BE2C (cell line): ENCODE measurements around the gene RCOR2.
A peak's percentile ranks its signal among the peaks of the same experiment; 100 is the strongest.

Experiments used
- DNase-seq: peaks from one replicate; pipeline ENCODE4 v3.0.0-alpha.2; 2020
- H3K27me3 ChIP-seq: fragments of 250-450 bp; sonication (Bioruptor Pico); 2 replicates; pipeline ENCODE4 v1.5.1; 2020; ENCODE audit warnings: mild to moderate bottlenecking
- H3K36me3 ChIP-seq: fragments of 250-450 bp; sonication (Bioruptor Pico); 2 replicates; pipeline ENCODE4 v1.5.1; 2020; ENCODE audit warnings: mild to moderate bottlenecking
- H3K4me1 ChIP-seq: fragments of 250-450 bp; sonication (Bioruptor Pico); 2 replicates; pipeline ENCODE4 v1.5.1; 2020
- H3K4me3 ChIP-seq: 2 replicates; pipeline ENCODE4 v1.5.1; 2011; ENCODE audit warnings: low read depth, low read length
- H3K9me3 ChIP-seq: fragments of 250-450 bp; sonication (Bioruptor Pico); 2 replicates; pipeline ENCODE4 v1.5.1; 2020
- CTCF ChIP-seq: IDR thresholded peaks from 2 replicates; pipeline ENCODE4 v1.5.1; 2012; ENCODE audit warnings: mild to moderate bottlenecking, low read depth, low read length

The RCOR2 gene

GRCh38 chr11:63919267-63920125 lies 2.5 kb upstream of the RCOR2 start:
- Histone ChIP-seq H3K36me3 (peaks cover under 1% of the 10 kb centered on the region; the same call in 1 of the 2 replicates), H3K27me3 (no peaks in the 10 kb centered on the region), H3K4me3 (peak overlapping the region; percentile 24), H3K9me3 (no peaks in the 10 kb centered on the region), H3K4me1 (peaks cover 22% of the 10 kb centered on the region)
- TF ChIP-seq CTCF: no peak
- peak; percentile 71 for DNase-seq

DNA sequence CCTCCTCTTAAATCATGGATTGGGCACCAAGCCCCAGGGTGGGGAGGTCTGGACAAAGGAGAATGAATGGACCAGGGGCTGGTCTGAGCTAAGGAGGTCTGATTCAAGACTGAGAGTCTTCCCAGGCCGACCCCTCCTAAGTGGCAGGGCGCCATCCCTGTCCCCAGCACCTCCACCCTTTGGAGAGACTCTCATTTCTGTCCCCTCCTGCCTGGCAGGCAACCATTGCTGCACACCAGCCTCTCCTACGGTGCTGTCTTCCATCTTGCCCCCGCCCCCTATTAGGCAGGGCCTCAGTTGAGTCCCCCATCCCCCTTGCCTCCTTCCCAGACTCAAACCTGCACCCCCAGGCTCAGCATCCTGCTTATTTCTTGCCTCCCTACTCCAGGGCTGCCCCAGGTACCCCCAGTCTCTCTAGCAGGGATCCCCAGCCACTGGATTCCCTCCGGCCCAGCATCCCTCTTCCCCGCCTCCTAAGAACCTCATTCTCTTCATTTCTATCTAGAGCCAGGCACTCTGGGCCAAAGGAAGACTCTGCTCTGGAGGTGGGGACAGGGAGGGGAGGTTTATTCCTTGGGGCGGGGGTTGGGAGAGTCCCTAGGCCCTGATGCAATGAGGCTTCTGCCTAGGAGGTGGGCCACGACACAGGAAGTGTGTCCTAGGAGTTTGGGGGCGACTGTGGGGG lies 1.7 kb upstream of the RCOR2 start:
- TF ChIP-seq CTCF: no peak
- no peaks in the 10 kb centered on the region for H3K9me3 ChIP-seq
- peaks cover 22% of the 10 kb centered on the region for H3K4me1 ChIP-seq
- peaks cover 7% of the 10 kb centered on the region for H3K36me3 ChIP-seq
- H3K4me3 ChIP-seq: peak overlapping the region; percentile 24; the same call in 1 of the 2 replicates
- H3K27me3 ChIP-seq: no peaks in the 10 kb centered on the region
- DNase-seq: peak; percentile 35

- peak; percentile 86 for DNase-seq
- Histone ChIP-seq H3K36me3 (peaks cover 9% of the 10 kb centered on the region), H3K4me3 (peak overlapping the region; percentile 49), H3K27me3 (no peaks in the 10 kb centered on the region), H3K4me1 (peaks cover 22% of the 10 kb centered on the region), H3K9me3 (no peaks in the 10 kb centered on the region)
- no peak for TF ChIP-seq CTCF
Measured at GRCh38 chr11:63917692-63918506, 935 bp upstream of the RCOR2 start.

DNA sequence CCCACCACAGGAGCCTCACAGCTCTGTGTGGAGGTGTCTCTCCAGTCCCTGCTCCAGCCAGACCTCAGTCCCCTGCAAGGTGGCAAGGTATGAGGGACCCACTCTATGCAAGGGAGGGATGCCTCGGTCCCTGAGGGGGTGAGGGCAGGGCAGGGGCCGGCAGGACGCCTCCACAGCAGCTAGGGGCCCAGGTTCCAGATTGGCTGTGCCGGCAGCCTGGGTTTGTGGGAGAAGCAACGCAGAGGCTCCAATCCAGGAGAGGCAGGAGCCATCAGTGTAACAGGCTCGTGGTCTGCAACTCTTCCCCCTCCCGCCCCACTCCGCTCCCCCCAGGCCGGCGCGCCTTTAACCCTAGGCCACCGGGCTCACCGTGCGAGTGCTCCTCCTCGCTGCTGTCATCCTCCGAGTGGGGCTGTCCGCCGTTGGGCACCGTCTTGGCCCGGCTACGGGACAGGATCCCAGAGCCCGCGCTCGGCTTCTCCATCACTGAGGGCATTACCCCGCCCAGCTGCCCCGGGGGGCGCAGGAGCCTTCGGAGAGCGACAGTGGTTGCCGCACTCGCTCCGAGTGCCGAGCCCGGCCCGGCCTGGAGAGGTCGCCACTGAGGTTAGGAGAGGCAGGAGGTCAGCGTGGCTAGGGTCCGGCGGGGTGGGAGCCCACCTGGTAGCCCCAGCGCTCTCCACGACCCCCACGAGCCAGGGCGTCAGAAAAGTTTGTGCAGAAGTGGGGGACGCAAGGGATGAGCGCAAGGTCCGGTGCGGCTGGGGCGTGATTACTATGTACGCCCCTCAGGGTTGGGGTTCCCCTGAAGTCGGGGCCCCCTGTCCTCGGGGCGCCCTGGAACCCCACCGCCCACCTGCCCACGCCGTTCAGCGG lies 765 bp downstream of the RCOR2 start:
- peaks cover 22% of the 10 kb centered on the region for H3K4me1 ChIP-seq

More for the DNA sequence above, 765 bp downstream of the RCOR2 start:
- TF ChIP-seq CTCF: peak; percentile 58
- DNase-seq: peak; percentile 84
- no peaks in the 10 kb centered on the region for H3K27me3 ChIP-seq
- H3K4me3 ChIP-seq: peak overlapping the region; percentile 80
- H3K9me3 ChIP-seq: no peaks in the 10 kb centered on the region
- peaks cover 9% of the 10 kb centered on the region for H3K36me3 ChIP-seq
